HepG2 (cell line): ENCODE results near the gene YY2. TPM values are rescaled to one million over a fixed set of nuclear protein-coding genes. Genes with fewer than 3 reads are reported as not detected.

Experiments
- DDIT3 ChIP-seq: sonication (generic); formaldehyde crosslinking; IDR thresholded peaks from 2 replicates; pipeline ENCODE4 v1.4.0; 2020; ENCODE audit warnings: mild to moderate bottlenecking, missing genetic modification reagents
- ESRRA ChIP-seq: sonication (generic); formaldehyde crosslinking; IDR thresholded peaks from 2 replicates; pipeline ENCODE4 v1.5.1; 2020; ENCODE audit warnings: mild to moderate bottlenecking, low read depth, missing genetic modification reagents
- FOXM1 ChIP-seq: sonication (generic); formaldehyde crosslinking; IDR thresholded peaks from 2 replicates; pipeline ENCODE4 v1.5.0; 2020; ENCODE audit warnings: missing genetic modification reagents
- HOXA9 ChIP-seq: sonication (generic); formaldehyde crosslinking; IDR thresholded peaks from 2 replicates; pipeline ENCODE4 v1.8.1; 2022; ENCODE audit warnings: missing genetic modification reagents, mild to moderate bottlenecking, moderate library complexity, borderline replicate concordance
- MAZ ChIP-seq, 2 experiments: sonication (generic) in 1 of 2; formaldehyde crosslinking in 1 of 2; IDR thresholded peaks; 2 replicates each; pipeline versions ENCODE4 v1.5.0 to v1.6.1; 2012 to 2020; ENCODE audit warnings: low read depth in 2 of 2, mild to moderate bottlenecking in 2 of 2, borderline replicate concordance in 1 of 2, improper control_type of control experiment in 1 of 2, low read length in 1 of 2, missing genetic modification reagents in 1 of 2, moderate library complexity in 1 of 2
- MED1 ChIP-seq: sonication (generic); formaldehyde crosslinking; IDR thresholded peaks from 2 replicates; pipeline ENCODE4 v1.4.0; 2020; ENCODE audit warnings: missing genetic modification reagents
- NONO ChIP-seq, 2 experiments: fragments of 450-650 bp in 1 of 2; sonication (generic) in 1 of 2; formaldehyde crosslinking in 1 of 2; IDR thresholded peaks in 1 of 2; conservative IDR thresholded peaks in 1 of 2; 2 replicates each; pipeline versions ENCODE4 v1.6.1 to v1.8.0; 2017 to 2022; ENCODE audit warnings: mild to moderate bottlenecking in 1 of 2, missing genetic modification reagents in 1 of 2, moderate library complexity in 1 of 2
- NR3C1 ChIP-seq: sonication (generic); formaldehyde crosslinking; IDR thresholded peaks from 2 replicates; pipeline ENCODE4 v1.4.0; 2020; ENCODE audit warnings: missing genetic modification reagents
- RBM39 ChIP-seq: fragments of 200-400 bp; formaldehyde crosslinking; IDR thresholded peaks from one replicate; pipeline ENCODE4 v1.6.1; 2018; ENCODE audit warnings: antibody characterized with exemption, mild to moderate bottlenecking, low read depth, low read length; ENCODE audit not compliant: poor library complexity, severe bottlenecking
- SMAD1 ChIP-seq: sonication (generic); formaldehyde crosslinking; IDR thresholded peaks from 2 replicates; pipeline ENCODE4 v1.4.0; 2020; ENCODE audit warnings: missing genetic modification reagents, low read depth, mild to moderate bottlenecking, borderline replicate concordance
- ZFYVE20 ChIP-seq: sonication (generic); formaldehyde crosslinking; IDR thresholded peaks from 2 replicates; pipeline ENCODE4 v1.8.0; 2023; ENCODE audit warnings: low read depth, mild to moderate bottlenecking, moderate library complexity, missing genetic modification reagents, borderline replicate concordance
- ZNF296 ChIP-seq: sonication (generic); formaldehyde crosslinking; conservative IDR thresholded peaks from 2 replicates; pipeline ENCODE4 v1.5.0; 2020; ENCODE audit warnings: mild to moderate bottlenecking, missing genetic modification reagents
- ZNF558 ChIP-seq: sonication (generic); formaldehyde crosslinking; IDR thresholded peaks from 2 replicates; pipeline ENCODE4 v1.9.0; 2022; ENCODE audit warnings: mild to moderate bottlenecking, missing genetic modification reagents, borderline replicate concordance
- polyA plus RNA-seq, 8 experiments: library from polyadenylated mRNA; depleted of rRNA in 3 of 8; stranded (reverse) in 7 of 8; unstranded in 1 of 8; fragments of >200 nt; fragmentation: Illumina TruSeq in 4 of 8; extraction: Trizol in 4 of 8; gene quantifications; 2 replicates each; pipeline versions ENCODE4 v1.2.1 to v1.2.3, GENCODE V29; 2011 to 2016; ENCODE audit warnings: low read depth in 4 of 8, missing spikeins in 1 of 8, mixed read lengths in 1 of 8; ENCODE audit not compliant: insufficient read depth in 1 of 8
- total RNA-seq, 5 experiments: library from RNA; depleted of rRNA; stranded (reverse); fragments of >200 nt; fragmentation: Illumina TruSeq; extraction: Trizol; gene quantifications; 2 replicates each; pipeline ENCODE4 v1.2.3, GENCODE V29; 2016; ENCODE audit warnings: low read depth in 1 of 5
- TF ChIP-seq, protein P1 (sequence below): sonication (generic); formaldehyde crosslinking; IDR thresholded peaks from 2 replicates; pipeline ENCODE4 v1.4.0; 2020; ENCODE audit warnings: missing genetic modification reagents, borderline replicate concordance
- TF ChIP-seq, protein P2 (sequence below), 2 experiments: fragments of 450-650 bp in 1 of 2; sonication (generic) in 1 of 2; formaldehyde crosslinking; IDR thresholded peaks; 2 replicates each; pipeline versions ENCODE4 v1.5.0 to v1.8.0; 2020 to 2022; ENCODE audit warnings: mild to moderate bottlenecking in 1 of 2, missing genetic modification reagents in 1 of 2
- TF ChIP-seq, protein P3 (sequence below): sonication (generic); formaldehyde crosslinking; IDR thresholded peaks from 2 replicates; pipeline ENCODE4 v1.4.0; 2020; ENCODE audit warnings: mild to moderate bottlenecking, low read depth, missing genetic modification reagents
- TF ChIP-seq, protein P4 (sequence below): sonication (generic); formaldehyde crosslinking; IDR thresholded peaks from 2 replicates; pipeline ENCODE4 v1.4.0; 2020; ENCODE audit warnings: missing genetic modification reagents
- TF ChIP-seq, protein P5 (sequence below): sonication (generic); formaldehyde crosslinking; IDR thresholded peaks from 2 replicates; pipeline ENCODE4 v1.8.0; 2022; ENCODE audit warnings: missing genetic modification reagents, low read depth, mild to moderate bottlenecking, borderline replicate concordance

YY2 gene
- total and polyA plus RNA-seq, 2 of the 13 experiments (the other 11 are each of a cell fraction or from before 2014, with no cell fraction given) = 0.34 to 0.44 TPM

- TF ChIP-seq, protein P1, sequence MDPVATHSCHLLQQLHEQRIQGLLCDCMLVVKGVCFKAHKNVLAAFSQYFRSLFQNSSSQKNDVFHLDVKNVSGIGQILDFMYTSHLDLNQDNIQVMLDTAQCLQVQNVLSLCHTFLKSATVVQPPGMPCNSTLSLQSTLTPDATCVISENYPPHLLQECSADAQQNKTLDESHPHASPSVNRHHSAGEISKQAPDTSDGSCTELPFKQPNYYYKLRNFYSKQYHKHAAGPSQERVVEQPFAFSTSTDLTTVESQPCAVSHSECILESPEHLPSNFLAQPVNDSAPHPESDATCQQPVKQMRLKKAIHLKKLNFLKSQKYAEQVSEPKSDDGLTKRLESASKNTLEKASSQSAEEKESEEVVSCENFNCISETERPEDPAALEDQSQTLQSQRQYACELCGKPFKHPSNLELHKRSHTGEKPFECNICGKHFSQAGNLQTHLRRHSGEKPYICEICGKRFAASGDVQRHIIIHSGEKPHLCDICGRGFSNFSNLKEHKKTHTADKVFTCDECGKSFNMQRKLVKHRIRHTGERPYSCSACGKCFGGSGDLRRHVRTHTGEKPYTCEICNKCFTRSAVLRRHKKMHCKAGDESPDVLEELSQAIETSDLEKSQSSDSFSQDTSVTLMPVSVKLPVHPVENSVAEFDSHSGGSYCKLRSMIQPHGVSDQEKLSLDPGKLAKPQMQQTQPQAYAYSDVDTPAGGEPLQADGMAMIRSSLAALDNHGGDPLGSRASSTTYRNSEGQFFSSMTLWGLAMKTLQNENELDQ (CRISPR knock-in tag) = no peak
- TF ChIP-seq ZNF296 (no peak), ESRRA (CRISPR knock-in tag) (no peak), NONO (IDR thresholded peaks at IDR 0.05) (no peak), NONO (CRISPR knock-in tag; conservative IDR thresholded peaks at IDR 0.05) (peak; percentile 72), DDIT3 (CRISPR knock-in tag) (no peak), NR3C1 (CRISPR knock-in tag) (no peak), FOXM1 (CRISPR knock-in tag) (no peak), ZNF558 (peak; percentile 39; the same call in 1 of the 2 replicates), MED1 (peak; percentile 72), ZFYVE20 (CRISPR knock-in tag) (peak; percentile 64; the same call in 1 of the 2 replicates), RBM39 (no peak), MAZ (IDR thresholded peaks at IDR 0.05; ENCODE audit: borderline replicate concordance, low read depth, low read length) (no peak), MAZ (CRISPR knock-in tag; IDR thresholded peaks at IDR 0.05; ENCODE audit: low read depth) (no peak; the same call in none of the 2 replicates), HOXA9 (CRISPR knock-in tag) (peak; percentile 57; the same call in 1 of the 2 replicates), SMAD1 (no peak; the same call in 1 of the 2 replicates)
- TF ChIP-seq, protein P2, sequence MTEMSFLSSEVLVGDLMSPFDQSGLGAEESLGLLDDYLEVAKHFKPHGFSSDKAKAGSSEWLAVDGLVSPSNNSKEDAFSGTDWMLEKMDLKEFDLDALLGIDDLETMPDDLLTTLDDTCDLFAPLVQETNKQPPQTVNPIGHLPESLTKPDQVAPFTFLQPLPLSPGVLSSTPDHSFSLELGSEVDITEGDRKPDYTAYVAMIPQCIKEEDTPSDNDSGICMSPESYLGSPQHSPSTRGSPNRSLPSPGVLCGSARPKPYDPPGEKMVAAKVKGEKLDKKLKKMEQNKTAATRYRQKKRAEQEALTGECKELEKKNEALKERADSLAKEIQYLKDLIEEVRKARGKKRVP (CRISPR knock-in tag; IDR thresholded peaks at IDR 0.05) = no peak
- TF ChIP-seq, protein P3, sequence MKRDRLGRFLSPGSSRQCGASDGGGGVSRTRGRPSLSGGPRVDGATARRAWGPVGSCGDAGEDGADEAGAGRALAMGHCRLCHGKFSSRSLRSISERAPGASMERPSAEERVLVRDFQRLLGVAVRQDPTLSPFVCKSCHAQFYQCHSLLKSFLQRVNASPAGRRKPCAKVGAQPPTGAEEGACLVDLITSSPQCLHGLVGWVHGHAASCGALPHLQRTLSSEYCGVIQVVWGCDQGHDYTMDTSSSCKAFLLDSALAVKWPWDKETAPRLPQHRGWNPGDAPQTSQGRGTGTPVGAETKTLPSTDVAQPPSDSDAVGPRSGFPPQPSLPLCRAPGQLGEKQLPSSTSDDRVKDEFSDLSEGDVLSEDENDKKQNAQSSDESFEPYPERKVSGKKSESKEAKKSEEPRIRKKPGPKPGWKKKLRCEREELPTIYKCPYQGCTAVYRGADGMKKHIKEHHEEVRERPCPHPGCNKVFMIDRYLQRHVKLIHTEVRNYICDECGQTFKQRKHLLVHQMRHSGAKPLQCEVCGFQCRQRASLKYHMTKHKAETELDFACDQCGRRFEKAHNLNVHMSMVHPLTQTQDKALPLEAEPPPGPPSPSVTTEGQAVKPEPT = 0 out of 2 replicates have a peak, but pooled peaks have one; percentile 53
- TF ChIP-seq, protein P4, sequence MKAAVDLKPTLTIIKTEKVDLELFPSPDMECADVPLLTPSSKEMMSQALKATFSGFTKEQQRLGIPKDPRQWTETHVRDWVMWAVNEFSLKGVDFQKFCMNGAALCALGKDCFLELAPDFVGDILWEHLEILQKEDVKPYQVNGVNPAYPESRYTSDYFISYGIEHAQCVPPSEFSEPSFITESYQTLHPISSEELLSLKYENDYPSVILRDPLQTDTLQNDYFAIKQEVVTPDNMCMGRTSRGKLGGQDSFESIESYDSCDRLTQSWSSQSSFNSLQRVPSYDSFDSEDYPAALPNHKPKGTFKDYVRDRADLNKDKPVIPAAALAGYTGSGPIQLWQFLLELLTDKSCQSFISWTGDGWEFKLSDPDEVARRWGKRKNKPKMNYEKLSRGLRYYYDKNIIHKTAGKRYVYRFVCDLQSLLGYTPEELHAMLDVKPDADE (CRISPR knock-in tag) = no peak
- TF ChIP-seq, protein P5, sequence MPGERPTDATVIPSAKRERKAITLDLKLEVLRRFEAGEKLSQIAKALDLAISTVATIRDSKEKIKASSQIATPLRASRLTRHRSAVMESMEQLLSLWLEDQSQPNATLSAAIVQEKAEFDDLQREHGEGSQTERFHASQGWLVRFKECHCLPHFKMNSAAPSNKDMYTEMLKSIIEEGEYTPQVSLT (CRISPR knock-in tag) = no peak
Measured at GRCh38 chrX:21839334-21840192, 16.2 kb upstream of the YY2 start, which contains the start of gene MBTPS2 (continued).
